GM19467 (cell line): Measurements from ENCODE around the gene SURF2.

Experiments used
- ATAC-seq: cut with Tn5 transposase; IDR thresholded peaks from one replicate; pipeline ENCODE4 v1.9.1; 2021; ENCODE audit warnings: mild to moderate bottlenecking, moderate library complexity; ENCODE audit not compliant: unreplicated experiment

SURF2 gene

GRCh38 chr9:133335924-133336811 lies 20.2 kb upstream of the SURF2 start, which contains the start of gene SURF6:
Gene SURF6, minus strand, starts transcription at chr9:133336188. Its CDS starts 56 bp downstream, at chr9:133336132.
- peak; percentile 75 for ATAC-seq

DNA sequence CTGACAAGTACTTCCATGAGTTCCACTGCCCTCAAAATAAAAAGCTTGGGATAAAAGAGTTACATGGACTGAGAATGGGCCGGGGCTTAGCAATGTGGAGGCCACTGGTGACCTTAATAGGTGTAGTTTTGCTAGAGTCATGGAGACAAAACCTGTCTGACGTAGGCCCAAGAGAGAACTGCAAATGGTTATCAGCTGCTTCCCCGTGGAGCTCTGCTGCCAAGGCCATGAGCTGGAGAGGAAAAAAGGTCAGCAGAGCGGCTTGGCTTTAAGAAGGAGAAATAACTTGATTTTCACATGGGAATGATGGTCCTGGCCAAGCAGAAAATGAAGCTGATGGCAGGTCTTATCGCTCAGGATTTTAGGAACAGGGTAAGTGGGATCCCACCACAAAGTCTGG lies 16.7 kb upstream of the SURF2 start:
- ATAC-seq, result no peak

DNA sequence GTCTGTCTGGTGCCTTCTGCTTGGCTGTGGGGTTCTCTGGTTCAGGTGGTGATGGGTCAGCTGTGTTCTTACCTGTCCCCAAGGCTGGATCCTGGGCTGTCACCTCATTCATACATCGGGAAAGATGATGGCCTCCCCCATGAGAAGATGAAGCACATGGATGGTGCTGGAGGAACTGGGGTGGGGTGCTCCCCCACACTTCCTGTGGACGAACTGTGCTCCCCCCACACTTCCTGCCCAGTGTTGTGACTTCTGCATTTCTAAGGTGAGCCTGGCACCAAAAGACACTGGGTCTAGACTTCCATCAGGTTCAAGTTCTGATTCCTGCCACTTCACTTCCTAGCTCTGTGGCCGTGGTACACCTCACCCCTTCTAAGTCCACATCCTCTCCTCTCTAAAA lies 16.1 kb upstream of the SURF2 start:
- no peak for ATAC-seq

GRCh38 chr9:133340916-133341315 lies 15.4 kb upstream of the SURF2 start:
- no peak for ATAC-seq

GRCh38 chr9:133341369-133342068 lies 14.8 kb upstream of the SURF2 start:
- no peak for ATAC-seq

DNA sequence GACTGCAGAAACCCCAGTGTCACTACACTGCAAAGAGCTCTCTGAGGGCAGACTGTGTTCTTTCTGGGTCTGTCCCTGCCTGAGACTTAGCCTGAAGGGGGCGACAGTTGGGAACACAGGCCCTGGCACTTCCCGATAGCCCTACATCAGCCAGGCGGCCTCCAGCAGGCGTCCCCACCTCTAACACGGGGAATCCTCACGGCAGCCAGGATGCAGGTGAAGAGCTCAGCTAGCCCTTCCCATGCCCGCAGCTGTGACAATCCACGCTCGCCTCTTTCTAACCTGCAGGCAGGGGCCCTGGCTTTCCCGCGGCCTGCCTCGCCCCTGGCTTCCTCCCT lies 14.3 kb upstream of the SURF2 start:
- no peak for ATAC-seq

GRCh38 chr9:133342570-133342969 lies 13.8 kb upstream of the SURF2 start:
- no peak for ATAC-seq

DNA sequence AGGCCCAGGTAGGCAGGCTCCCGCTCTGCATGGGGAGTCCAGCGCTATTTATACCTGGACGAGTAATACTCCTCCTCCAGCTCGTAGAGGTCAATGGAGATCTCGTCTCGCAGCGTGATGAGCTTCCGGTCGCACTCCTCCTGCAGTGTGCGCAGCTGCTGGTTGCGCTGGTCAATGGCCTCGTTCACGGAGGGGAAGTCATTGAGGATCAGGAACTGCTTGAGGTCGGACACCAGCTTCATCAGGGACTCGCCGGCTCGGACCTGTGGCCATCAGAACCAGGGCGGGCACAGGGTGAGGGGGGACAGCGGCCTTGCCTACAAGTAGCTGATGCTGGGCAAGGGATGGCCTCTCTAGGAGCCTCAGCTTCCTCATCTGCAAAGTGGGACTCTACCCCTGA lies 12.3 kb upstream of the SURF2 start:
- ATAC-seq, result no peak

DNA sequence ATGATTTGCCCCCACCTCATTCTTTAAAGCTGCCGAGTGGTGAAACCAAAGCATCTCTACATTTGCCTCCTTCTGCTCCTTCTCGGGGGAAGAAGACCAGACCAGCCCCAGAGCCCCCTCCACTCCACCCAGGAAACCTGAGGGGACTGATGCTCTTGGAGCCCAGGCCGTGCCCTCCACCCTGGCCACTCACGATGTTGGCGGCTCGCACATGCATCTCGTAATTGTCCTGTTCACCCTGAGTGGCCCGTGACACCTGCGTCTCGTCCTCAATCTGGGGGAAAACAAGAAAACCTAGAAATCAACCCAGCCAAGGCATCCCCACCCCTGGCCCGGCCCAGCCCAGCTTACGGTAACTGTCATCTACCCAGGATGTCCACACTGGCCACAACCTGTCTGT lies 11.4 kb upstream of the SURF2 start:
- ATAC-seq, result no peak

DNA sequence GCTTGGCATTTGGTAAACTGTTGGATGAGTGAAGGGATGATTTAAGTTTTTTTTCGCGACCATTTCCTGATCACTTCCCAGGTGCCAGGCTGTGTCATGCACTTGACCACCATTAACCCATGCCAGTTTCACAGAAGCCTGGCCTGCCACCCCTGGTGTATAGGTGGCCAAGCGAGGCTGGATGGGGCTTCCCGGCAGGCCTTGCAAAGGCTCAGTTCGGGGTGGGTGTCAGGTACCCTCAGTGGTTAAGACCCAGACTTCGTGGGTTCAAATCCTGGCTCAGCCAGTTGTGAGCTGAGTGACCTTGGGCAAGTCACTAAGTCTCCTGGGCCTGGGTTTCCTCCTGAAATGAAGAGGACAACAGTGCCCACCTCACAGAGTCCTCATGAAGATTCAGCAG lies 10.8 kb upstream of the SURF2 start:
- no peak for ATAC-seq

DNA sequence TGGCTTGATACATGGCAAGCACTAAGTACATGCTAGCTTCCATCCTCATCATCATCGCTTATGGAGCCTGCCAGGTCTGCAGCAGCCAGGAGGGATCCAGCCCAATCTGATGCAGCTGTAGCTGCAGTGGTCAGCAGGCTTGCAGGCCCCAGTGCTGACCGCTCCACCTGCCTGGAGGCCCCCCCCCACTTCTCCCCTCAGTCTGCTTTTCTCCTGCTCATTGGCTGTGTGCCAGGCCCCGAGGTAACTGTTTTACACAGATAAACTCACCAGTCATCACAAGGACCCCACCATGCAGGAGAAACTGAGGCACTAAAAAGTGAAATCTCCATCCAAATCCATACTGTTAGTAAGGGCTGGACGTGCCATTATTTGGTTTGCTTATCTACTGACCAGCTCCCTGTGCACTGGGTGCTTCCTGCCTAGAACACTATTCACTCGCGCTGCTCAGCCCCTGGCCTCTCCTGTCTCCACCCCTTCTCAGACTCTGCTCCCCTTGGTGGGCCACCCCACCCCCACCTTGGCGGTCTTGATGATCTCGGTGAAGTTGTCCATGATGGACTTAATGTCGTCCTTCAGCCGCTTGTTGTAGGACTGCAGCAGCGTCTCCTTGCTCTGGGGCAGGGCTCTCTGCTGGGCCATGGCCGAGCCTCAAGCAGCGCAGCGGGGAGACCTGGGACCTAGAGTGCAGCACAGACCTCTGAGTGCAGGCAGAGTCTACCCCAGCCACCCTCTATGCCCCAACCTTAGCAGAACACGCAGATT lies 10.1 kb upstream of the SURF2 start:
- no peak for ATAC-seq

GRCh38 chr9:133347515-133347984 lies 8.8 kb upstream of the SURF2 start:
- peak; percentile 27 for ATAC-seq

DNA sequence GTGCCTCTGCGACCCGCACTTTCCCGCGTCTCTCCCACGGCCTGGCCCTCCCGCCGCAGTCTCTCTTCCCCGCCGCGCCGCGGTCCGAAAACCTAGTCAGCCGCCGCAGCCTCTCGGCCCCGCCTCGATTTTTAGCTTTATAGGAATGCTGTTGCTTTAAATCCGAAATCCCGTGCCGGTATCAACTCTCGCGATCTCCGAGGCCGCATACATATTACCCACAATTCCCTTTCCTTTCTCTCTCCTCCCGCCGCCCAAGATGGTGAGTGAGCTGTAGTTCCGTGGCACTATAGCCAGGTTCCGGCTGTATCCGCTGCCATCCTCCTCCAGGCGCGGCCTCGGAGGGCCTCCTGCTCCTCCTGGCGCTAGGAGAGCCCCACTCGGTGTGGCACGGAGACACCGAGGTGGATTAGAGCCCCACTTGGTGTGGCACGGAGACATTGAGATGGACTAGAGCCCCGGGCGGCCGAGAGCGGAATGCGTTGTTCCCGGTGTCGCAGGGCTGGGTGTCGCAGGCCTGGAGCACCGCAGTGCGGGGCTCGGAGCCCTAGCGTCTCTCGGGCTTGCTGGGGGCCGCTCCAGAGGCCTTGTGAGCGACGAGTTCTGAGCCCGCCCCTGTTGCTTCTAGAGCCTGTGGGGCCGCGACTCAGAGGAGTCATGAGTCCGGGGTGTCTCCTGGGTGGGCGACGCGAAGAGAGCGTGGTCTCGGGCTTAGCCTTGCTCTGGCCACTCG lies 8.2 kb upstream of the SURF2 start, which contains the start of the genes MED22 and RPL7A:
Gene MED22 (minus strand): TSS at position 147 of the 733 bp plus-strand sequence. CDS start 1,469 bp downstream, outside the sequence.
Gene RPL7A (plus strand): TSS at position 234 of the 733 bp plus-strand sequence. CDS start 26 bp downstream, at position 260.
- ATAC-seq, result peak; percentile 72

DNA sequence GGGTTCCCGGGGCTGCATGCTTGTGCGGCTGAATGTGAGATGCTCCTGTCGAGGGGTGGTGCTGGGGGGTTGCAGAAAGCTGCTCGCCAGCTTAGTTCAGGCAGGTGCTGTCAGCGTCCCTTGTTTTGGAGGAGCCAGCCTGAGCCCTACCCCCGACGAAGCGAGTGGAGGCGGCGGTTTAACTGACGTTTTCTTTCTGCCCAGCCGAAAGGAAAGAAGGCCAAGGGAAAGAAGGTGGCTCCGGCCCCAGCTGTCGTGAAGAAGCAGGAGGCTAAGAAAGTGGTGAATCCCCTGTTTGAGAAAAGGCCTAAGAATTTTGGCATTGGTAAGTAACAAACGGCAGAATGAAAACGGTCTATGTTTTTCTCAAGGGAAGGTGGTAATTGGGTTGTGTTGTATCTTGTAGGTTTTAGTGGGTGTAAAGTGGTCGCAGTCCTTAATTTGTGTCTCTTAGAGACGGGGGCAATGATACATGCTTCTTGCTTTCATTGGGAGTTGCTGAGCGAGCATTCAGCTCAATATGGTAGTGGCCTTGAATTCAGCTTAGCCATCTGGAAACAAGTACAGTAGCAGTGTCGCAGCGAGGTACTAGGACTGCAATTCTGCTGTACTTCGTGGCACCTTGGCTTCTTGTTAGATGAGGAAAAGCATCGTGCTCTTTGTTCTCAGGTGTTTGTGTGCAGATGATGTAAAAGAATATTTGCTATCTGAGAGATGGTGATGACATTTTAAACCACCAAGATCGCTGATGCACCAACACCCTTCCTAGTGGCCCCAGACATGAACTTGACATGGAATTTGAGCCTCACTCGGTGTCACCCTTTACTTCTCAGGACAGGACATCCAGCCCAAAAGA lies 7.4 kb upstream of the SURF2 start:
- no peak for ATAC-seq

GRCh38 chr9:133349965-133350616 lies 6.3 kb upstream of the SURF2 start:
- ATAC-seq, result no peak

GRCh38 chr9:133351526-133351907 lies 4.8 kb upstream of the SURF2 start:
- no peak for ATAC-seq

- ATAC-seq, result no peak
These were observed 4.3 kb upstream of the SURF2 start for GRCh38 chr9:133351908-133352634.

- no peak for ATAC-seq
These were observed 3.6 kb upstream of the SURF2 start for GRCh38 chr9:133352635-133353340.
